ENCODE data around the gene POLR2M.
A peak's percentile ranks its signal among the peaks of the same experiment; 100 is the strongest.

POLR2M gene

GRCh38 chr15:57677204-57677603 lies 29.3 kb upstream of the POLR2M start:
- no peak for DNase-seq (ENCODE audit: low read depth in 2 of 2)
- no peak overlapping the region for H3K4me3 ChIP-seq (replicated peaks in 1 of 2; ENCODE audit: low read depth in 2 of 2, low read length in 2 of 2)
- TF ChIP-seq CTCF (IDR thresholded peaks at IDR 0.05; ENCODE audit: low read depth, low read length): no peak

GRCh38 chr15:57680021-57680420 lies 26.5 kb upstream of the POLR2M start:
- peak; percentile 51 to 86 for DNase-seq (ENCODE audit: low read depth in 2 of 2)
- TF ChIP-seq CTCF (IDR thresholded peaks at IDR 0.05; ENCODE audit: low read depth, low read length): no peak
- peak overlapping the region in 1 of 2 donors; percentile 12 for H3K4me3 ChIP-seq (replicated peaks in 1 of 2; ENCODE audit: low read depth in 2 of 2, low read length in 2 of 2)

- DNase-seq (ENCODE audit: low read depth in 2 of 2): no peak
- no peak overlapping the region for H3K4me3 ChIP-seq (replicated peaks in 1 of 2; ENCODE audit: low read depth in 2 of 2, low read length in 2 of 2)
- no peak for TF ChIP-seq CTCF (IDR thresholded peaks at IDR 0.05; ENCODE audit: low read depth, low read length)
These were observed 25.5 kb upstream of the POLR2M start for GRCh38 chr15:57681011-57681410.

GRCh38 chr15:57683481-57683880 lies 23.0 kb upstream of the POLR2M start:
- DNase-seq (ENCODE audit: low read depth in 2 of 2): no peak
- no peak for TF ChIP-seq CTCF (IDR thresholded peaks at IDR 0.05; ENCODE audit: low read depth, low read length)
- H3K4me3 ChIP-seq (replicated peaks in 1 of 2; ENCODE audit: low read depth in 2 of 2, low read length in 2 of 2): no peak overlapping the region

GRCh38 chr15:57684491-57685151 lies 21.9 kb upstream of the POLR2M start:
- H3K4me3 ChIP-seq (replicated peaks in 1 of 2; ENCODE audit: low read depth in 2 of 2, low read length in 2 of 2): no peak overlapping the region
- no peak for TF ChIP-seq CTCF (IDR thresholded peaks at IDR 0.05; ENCODE audit: low read depth, low read length)
- DNase-seq (ENCODE audit: low read depth in 2 of 2): no peak

- H3K4me3 ChIP-seq (replicated peaks in 1 of 2; ENCODE audit: low read depth in 2 of 2, low read length in 2 of 2): no peak overlapping the region
- no peak for DNase-seq (ENCODE audit: low read depth in 2 of 2)
- TF ChIP-seq CTCF (IDR thresholded peaks at IDR 0.05; ENCODE audit: low read depth, low read length): no peak
These were observed 21.0 kb upstream of the POLR2M start for GRCh38 chr15:57685306-57686095.

All from cardiac fibroblast (primary cell).